GM12892 (cell line): ENCODE data around the gene LYPD6.

Experiments
- POLR2A ChIP-seq: IDR thresholded peaks from 2 replicates; pipeline ENCODE4 v1.6.1; 2011; ENCODE audit warnings: low read depth, low read length, control low read depth
- POLR2AphosphoS5 ChIP-seq: IDR thresholded peaks from 2 replicates; pipeline ENCODE4 v1.6.1; 2011; ENCODE audit warnings: low read depth, low read length, control low read depth
- TAF1 ChIP-seq: IDR thresholded peaks from 2 replicates; pipeline ENCODE4 v1.6.1; 2011; ENCODE audit warnings: low read depth, mild to moderate bottlenecking, control low read depth, low read length, borderline replicate concordance

DNA sequence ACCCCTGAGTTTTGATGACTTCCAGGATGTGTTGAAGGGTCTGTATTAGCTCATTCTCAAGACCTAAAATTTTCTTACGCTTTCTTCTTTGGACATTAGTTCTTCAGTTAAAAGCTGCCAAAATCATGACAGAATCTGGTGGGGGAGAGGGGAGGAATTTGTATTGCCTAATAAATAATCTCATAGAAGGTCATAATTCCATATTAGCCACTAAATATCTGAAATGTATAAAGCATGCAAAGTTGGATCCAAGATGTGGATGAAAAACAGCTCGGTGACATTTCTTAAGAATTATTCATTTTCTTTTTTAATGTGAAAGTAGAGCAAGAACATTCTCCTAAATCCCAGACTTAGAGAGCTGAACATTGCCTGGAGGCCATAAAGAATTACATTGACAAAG is 137.0 kb downstream of the LYPD6 start:
- no peak for TF ChIP-seq POLR2A
- TF ChIP-seq POLR2AphosphoS5 = no peak
- no peak for TF ChIP-seq TAF1
